RCC 7860 (cell line): ENCODE results near the gene TMEM30B.
A peak's percentile ranks its signal among the peaks of the same experiment; 100 is the strongest.
"Not testable (repeated sequence)": the region's sequence is repeated elsewhere in the genome, so short reads cannot be mapped to it uniquely, and the experiment has no call there.

ENCODE experiments used
- DNase-seq: peaks from one replicate; pipeline ENCODE4 v3.0.0-alpha.2; 2015; ENCODE audit warnings: low spot score
- FAIRE-seq: peaks from 2 replicates; lab custom pipeline; 2012; peaks lifted over from hg19 to GRCh38; lab: Jason Lieb, UNC

The TMEM30B gene

DNA sequence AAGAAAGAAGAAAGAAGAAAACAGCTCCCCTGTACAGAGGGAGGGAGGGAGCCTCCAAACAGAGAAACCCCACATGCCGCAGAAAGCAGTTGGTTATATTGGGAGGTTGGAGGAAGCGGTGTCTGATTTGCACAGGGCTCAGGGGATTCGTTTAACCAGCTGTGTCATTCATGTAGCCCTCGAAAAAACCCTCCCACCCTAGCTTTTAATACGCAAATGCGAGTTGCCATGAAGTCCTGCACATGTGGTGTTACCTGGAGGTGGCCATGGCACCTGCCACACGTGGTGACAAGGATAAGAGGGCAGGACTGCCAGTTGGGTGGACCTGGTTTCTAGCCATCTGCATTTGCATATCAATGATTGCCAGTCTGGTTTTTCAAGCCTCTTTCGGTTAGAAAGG, 40.9 kb downstream of the TMEM30B start:
- DNase-seq, result no peak
- FAIRE-seq, result no peak

DNA sequence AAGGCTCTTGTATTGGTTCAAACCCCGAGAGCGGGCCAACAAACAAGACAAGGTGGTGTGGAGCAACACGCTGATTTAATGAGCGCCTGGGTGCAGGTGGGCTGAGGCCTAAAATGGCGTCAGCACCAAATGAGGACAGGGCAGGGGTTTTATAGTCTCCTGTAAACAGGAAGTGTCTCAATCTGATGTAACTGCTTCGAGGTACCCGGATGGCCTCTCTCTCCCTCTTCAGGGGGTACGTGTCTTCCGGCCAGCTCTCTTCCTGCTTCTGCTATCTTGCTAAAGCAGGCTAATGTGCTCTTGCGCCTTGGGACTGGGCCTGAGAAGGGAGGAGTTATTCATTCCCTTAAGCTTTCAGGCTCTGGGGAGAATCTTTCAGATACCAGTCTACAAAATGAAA, 41.9 kb downstream of the TMEM30B start:
- FAIRE-seq, DNase-seq: not testable (repeated sequence)

DNA sequence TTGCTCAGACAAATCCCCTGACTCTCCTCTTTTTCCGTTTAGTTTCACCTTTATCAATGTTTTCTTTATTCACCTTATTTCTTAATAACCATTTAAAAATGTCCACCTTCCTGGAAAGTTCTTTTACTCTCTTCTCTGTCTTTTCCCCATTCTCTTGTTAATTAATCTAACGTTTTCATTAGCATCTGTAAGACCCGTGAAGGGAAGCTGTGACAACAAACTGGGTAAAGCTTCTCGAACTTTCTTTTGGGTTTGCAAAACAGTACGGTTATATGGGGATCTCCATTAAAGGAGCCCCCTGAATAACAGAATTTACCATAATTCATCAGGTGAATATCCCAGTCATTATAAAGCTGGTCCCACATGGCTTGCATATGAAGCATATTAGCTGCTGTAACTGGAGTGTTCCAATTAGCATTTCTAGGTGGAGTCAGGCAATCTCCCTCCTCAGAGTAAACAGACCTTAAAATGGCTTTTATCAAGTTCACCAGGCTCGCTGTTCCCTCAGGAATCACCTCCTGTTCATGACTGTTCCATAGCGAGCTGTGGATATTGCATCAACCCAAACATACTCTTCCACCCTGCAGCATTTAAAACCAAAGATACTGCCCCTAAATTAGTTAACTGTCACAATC, 42.4 kb downstream of the TMEM30B start:
- no peak for FAIRE-seq
- no peak for DNase-seq

DNA sequence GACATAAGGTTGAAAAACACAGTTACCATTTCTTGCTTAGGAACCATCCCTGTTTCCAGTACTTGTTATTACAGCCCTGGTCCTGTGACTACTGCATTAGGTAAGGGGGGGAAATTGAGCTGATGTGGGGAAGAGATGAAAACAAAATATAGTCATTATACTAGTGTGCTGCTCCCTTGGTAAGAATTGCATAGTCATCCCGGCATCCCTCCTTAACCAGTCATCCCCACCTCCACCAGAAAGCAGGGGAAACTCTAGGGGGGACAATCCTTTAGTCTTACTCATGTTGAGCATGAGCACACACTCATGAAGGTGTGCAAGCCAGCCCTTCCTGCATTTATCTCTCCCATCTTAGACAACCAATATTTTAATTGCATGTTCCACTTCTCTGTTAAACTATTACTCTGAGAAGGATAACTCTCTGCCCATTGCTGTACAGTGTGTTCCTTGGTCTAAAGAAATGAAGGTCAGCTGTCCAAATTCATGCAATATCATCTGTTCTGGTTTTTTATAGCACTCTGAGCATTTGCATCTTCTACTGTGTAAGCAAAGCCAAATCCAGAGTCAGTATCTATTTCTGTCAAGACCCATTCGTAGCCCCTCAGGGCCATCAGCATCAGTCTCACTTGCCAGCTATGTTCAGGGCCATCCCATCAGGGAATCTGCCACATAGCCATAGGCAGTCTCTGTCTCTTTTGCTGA, 46.8 kb downstream of the TMEM30B start:
- FAIRE-seq (no peak), DNase-seq (peak; percentile 43)

DNA sequence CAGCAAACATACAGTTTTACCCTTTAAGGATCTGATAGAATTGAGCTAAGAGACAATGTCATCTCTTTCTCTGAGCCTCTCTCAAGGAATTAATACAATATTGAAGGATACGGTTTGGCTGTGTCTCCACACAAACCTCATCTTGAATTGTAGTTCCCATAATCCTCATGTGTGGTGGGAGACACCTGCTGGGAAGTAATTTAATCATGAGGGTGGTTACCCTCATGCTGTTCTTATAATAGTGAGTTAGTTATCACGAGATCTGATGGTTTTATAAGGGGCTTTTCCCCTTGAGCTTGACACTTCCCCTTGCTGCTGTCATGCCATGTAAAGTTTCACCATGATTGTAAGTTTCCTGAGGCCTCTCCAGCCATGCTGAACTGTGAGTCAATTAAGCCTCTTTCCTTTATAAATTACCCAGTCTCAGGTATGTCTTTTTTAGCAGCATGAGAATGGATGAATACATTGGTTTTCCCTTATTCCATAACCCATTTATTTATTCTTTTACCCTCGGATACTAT, 47.6 kb downstream of the TMEM30B start:
- FAIRE-seq, result no peak
- no peak for DNase-seq

DNA sequence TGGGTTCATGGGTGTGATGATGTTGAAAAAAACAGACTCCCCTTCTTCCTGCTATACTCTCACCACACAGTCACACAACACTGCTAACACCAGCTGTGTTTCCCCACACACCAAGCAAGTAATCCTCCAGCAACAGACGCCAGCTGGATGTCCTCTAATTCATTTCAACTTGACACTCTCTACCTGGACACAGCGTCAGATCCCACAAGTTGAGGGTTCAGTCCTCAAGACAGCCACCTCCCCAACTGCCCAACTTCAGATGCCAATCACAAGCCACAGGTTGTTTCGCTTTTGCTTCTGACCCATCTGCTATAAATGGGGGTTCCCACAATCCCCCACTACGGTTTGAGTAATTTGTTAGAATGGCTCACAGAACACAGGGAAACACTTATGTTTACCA, 49.3 kb downstream of the TMEM30B start:
- FAIRE-seq (no peak), DNase-seq (no peak)

DNA sequence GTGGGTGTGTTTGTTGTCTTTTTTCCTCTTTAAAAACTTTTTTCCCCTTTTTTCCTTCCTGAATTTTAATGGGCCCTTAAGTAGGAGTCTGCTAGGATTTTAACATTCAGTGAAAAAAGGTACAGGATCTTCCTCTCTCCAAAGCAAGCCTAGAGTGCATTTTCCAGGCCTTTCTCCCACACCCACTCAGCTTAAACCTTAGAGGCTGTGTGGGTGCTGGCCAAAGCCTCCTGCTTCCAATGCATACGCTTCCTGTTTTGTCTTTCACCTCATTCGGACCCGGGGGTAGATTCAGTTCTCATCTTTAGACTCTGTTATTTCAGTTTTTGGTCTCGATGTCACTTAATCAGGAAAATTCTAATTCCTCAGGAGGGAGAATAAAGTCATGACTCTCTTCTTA, 51.2 kb downstream of the TMEM30B start:
- DNase-seq, result no peak
- FAIRE-seq, result no peak

DNA sequence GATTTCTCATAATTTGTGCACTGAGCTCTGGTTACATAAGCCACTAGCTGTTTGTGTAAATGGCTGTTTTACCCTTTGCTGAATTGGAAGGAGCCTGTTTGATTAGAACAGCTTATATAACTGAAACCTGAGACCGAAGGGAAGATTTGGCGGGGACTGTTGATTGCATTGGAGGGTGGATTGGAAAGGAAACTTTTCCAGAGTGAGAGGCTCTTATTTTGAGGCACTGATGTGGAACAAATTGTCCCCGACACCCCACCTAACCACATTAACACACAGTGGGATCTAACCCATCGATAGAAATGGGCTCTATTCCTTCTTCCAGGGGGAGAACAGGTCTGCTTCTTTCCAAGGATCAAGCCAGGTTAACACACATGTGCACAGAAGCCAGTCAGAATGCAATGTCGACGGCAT, 51.7 kb downstream of the TMEM30B start:
- DNase-seq (no peak), FAIRE-seq (no peak)

DNA sequence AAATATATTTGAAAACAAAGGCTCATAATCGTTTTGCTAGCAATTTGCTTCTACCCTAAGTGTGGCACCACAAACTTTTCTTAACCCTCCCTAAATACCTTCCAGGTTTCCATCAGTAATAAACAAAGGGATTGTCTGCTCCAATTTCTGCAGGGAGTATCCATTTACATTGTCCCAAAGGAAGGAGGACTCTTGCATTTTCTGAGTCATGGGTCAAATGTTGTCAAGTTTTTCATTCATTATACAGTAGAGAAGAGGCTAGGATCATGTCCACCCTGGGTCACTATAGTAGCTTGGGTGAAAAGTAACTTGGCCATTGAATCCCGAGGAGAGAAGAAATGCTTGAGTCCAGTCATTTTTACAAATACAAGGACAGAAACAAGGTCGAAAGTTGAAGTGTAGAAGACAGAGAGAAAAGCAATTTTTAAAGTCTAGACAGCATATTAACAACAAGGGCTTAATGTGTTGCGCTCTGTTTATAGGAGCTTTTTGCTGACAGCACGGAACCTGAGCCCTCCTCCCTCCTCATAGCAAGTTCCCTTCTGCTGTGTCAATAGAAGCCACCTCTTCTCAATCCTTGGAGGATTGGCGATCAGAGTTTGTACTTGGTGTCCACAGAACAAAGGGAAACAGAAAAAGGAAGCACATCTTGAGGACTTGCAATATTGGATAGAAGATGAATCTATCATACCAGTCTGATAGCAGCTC, 53.1 kb downstream of the TMEM30B start:
- DNase-seq, result no peak
- no peak for FAIRE-seq
